Body of pancreas (tissue), 4 donors: Measurements from ENCODE around the gene THPO. TPM values are rescaled to one million over a fixed set of nuclear protein-coding genes. Genes with fewer than 3 reads are reported as not detected.

Experiments
- ATAC-seq: fragments of 150-250 bp; one replicate; pipeline ENCODE4 v1.9.1; 2016
- DNase-seq, 4 donors: peaks; one replicate each; pipeline ENCODE4 v3.0.0-alpha.2; 2019
- H3K27ac ChIP-seq, 4 donors: fragments of 200-600 bp; sonication (generic); 1 replicate in 3 of 4; 2 replicates in 1 of 4; pipeline versions ENCODE4 v1.5.1 to v1.6.1; 2016 to 2019; ENCODE audit warnings: mild to moderate bottlenecking in 1 of 4, mixed read lengths in 1 of 4, moderate library complexity in 1 of 4
- H3K27me3 ChIP-seq, 2 donors: fragments of 200-600 bp; sonication (generic); one replicate each; pipeline ENCODE4 v1.6.0; 2016; ENCODE audit warnings: mild to moderate bottlenecking in 1 of 2
- H3K36me3 ChIP-seq, 2 donors: fragments of 200-600 bp; sonication (generic); replicated peaks in 1 of 2; 2 replicates each; pipeline ENCODE4 v1.5.1; 2016; ENCODE audit warnings: low read depth in 2 of 2; ENCODE audit not compliant: insufficient read depth in 1 of 2
- H3K4me1 ChIP-seq: fragments of 200-600 bp; sonication (generic); one replicate; pipeline ENCODE4 v1.6.0; 2016
- H3K4me3 ChIP-seq, 2 donors: fragments of 200-600 bp; sonication (generic); 1 replicate in 1 of 2; 2 replicates in 1 of 2; pipeline ENCODE4 v1.5.1; 2016 to 2019
- H3K9me3 ChIP-seq, 3 donors: fragments of 200-600 bp; sonication (generic); 1 replicate in 2 of 3; 2 replicates in 1 of 3; pipeline ENCODE4 v1.5.1; 2016
- POLR2A ChIP-seq, 3 donors: fragments of 450-650 bp; IDR thresholded peaks; one replicate each; pipeline ENCODE4 v1.6.1; 2016; ENCODE audit warnings: antibody characterized with exemption in 3 of 3, mild to moderate bottlenecking in 2 of 3
- WGBS, 2 donors: methylation state at CpG; one replicate each; pipeline ENCODE4 v1.1.5; 2017; 5-methylcytosine and 5-hydroxymethylcytosine counted together
- intact Hi-C: fragments of 100-400 bp; cut with DNase I; formaldehyde crosslinking; loops from one replicate; pipeline ENCODE4 v1.15.1; 2023
- total RNA-seq, 2 donors: library from RNA; depleted of rRNA; stranded (reverse); fragments of >200 nt; gene quantifications; one replicate each; pipeline ENCODE4 v1.1.0, GENCODE V29; 2016
- TF ChIP-seq, protein P1 (sequence below), 7 experiments: fragments of 450-650 bp in 4 of 7; fragments of 200-600 bp in 3 of 7; sonication (generic) in 3 of 7; IDR thresholded peaks; one replicate each; pipeline ENCODE4 v1.5.1; 2016 to 2019; ENCODE audit warnings: antibody characterized with exemption in 7 of 7

Gene THPO
- total RNA-seq, 2 donors from 2014 or later: not detected

DNA sequence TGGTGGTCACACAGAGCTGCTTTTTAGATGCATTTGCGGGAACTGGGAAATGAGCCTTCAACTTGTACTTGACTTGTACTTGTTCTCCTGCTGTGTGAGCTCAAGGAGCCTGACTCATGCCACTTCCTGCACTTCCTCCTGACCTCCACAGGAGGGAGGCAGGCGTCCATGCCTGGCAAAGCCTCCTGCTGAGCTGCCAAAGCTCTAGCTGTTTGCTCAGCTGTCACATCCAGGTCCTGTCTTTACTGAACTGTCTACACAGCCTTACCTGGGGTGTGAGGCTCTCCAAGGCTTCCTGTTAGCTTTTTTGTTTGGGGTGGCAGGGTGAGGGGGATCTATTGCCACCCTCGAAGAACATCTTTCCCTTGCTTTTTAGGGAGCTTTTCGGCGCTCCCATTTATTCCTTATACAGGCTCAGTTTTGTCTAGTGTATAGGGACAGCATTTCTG lies 6.4 kb downstream of the THPO start:
- no peaks in the 10 kb centered on the region for H3K27me3 ChIP-seq
- peak overlapping the region in 1 of 4 donors; percentile 9 for H3K27ac ChIP-seq
- WGBS, 2 donors: 27 to 34% methylated on average over 4 to 5 of the region's 5 CpGs
- H3K4me1 ChIP-seq: peaks cover 20% of the 10 kb centered on the region
- H3K9me3 ChIP-seq: no peaks in the 10 kb centered on the region
- no peak overlapping the region for H3K4me3 ChIP-seq
- ATAC-seq (peak; percentile 99), DNase-seq (peak; percentile 87 to 95 (median 92))
- H3K36me3 ChIP-seq: peaks cover 0 to 4% of the 10 kb centered on the region in 2 donors
- no peak for TF ChIP-seq POLR2A (IDR thresholded peaks at IDR 0.05)
- TF ChIP-seq, protein P1, sequence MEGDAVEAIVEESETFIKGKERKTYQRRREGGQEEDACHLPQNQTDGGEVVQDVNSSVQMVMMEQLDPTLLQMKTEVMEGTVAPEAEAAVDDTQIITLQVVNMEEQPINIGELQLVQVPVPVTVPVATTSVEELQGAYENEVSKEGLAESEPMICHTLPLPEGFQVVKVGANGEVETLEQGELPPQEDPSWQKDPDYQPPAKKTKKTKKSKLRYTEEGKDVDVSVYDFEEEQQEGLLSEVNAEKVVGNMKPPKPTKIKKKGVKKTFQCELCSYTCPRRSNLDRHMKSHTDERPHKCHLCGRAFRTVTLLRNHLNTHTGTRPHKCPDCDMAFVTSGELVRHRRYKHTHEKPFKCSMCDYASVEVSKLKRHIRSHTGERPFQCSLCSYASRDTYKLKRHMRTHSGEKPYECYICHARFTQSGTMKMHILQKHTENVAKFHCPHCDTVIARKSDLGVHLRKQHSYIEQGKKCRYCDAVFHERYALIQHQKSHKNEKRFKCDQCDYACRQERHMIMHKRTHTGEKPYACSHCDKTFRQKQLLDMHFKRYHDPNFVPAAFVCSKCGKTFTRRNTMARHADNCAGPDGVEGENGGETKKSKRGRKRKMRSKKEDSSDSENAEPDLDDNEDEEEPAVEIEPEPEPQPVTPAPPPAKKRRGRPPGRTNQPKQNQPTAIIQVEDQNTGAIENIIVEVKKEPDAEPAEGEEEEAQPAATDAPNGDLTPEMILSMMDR (IDR thresholded peaks at IDR 0.05): peak; percentile 92 to 99 (median 99)
- intact Hi-C loops: loop anchor here (5.0 kb wide), 1 partner anchor 166 kb away; no protein-coding TSS in a partner anchor

DNA sequence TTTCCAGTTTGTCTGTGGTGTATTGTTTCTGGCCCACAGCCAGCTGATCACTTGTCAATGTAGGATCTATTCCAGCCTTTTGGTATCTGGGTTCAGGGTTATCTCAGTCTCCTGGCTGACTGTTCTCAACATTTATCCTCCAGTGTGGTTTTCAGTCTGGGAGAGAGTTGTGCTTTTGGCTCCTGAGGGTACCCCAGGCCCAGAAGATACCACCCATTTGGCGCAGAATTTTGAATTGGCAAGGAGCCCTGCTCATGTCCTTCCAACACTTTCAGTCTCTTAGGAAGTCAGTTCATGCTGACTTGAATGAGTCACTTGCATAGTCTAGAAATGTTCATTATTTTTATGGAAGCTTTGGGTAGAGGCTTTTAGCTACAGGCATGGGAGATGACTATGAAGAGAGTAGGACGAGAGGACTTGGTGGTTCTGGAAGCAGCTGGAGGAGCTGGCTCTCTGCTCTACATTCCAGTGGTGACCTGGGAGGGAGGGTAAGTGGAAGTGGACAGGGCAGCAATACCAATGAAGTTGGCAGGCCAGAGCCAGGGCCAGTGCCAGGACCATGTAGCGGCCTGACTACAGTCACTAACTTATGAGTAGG lies 9.3 kb downstream of the THPO start:
- peaks cover 0 to 7% of the 10 kb centered on the region in 2 donors for H3K36me3 ChIP-seq
- H3K9me3 ChIP-seq: no peaks in the 10 kb centered on the region
- WGBS, 2 donors: 52 to 60% methylated on average over 3 of the region's 3 CpGs
- DNase-seq (no peak), ATAC-seq (no peak)
- intact Hi-C loops: no loop called here
- peaks cover 33% of the 10 kb centered on the region for H3K4me1 ChIP-seq
- no peaks in the 10 kb centered on the region for H3K27me3 ChIP-seq
- H3K4me3 ChIP-seq: no peak overlapping the region
- H3K27ac ChIP-seq: peak overlapping the region in 1 of 4 donors; percentile 34
- TF ChIP-seq POLR2A (IDR thresholded peaks at IDR 0.05): no peak
- TF ChIP-seq, protein P1 (IDR thresholded peaks at IDR 0.05): no peak

DNA sequence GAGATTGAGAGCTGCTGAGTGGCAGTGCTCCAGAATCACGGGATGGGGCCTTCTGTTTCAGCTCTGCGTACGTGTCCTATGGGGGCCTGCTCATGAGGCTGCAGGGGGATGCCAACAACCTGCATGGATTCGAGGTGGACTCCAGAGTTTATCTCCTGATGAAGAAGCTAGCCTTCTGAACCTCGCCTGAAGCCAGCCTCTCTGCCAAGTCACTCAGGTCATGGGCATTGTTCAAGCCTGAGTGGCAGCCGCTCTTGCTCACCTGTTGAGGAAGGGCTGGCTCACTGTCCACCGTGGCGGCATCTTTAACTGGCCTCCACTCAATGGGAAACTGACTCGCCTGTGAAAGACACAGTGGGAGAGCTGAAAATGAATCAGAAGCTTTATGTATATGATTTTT lies 9.9 kb downstream of the THPO start:
- peaks cover 0 to 7% of the 10 kb centered on the region in 2 donors for H3K36me3 ChIP-seq
- TF ChIP-seq, protein P1 (IDR thresholded peaks at IDR 0.05): no peak
- TF ChIP-seq POLR2A (IDR thresholded peaks at IDR 0.05): no peak
- intact Hi-C loops: no loop called here
- 88% methylated on average over 4 to 9 of the region's 9 CpGs for WGBS, 2 donors
- H3K4me3 ChIP-seq: no peak overlapping the region
- H3K27me3 ChIP-seq: no peaks in the 10 kb centered on the region
- no peak for ATAC-seq
- DNase-seq: no peak
- peaks cover 34% of the 10 kb centered on the region for H3K4me1 ChIP-seq
- no peaks in the 10 kb centered on the region for H3K9me3 ChIP-seq
- H3K27ac ChIP-seq: no peak overlapping the region

DNA sequence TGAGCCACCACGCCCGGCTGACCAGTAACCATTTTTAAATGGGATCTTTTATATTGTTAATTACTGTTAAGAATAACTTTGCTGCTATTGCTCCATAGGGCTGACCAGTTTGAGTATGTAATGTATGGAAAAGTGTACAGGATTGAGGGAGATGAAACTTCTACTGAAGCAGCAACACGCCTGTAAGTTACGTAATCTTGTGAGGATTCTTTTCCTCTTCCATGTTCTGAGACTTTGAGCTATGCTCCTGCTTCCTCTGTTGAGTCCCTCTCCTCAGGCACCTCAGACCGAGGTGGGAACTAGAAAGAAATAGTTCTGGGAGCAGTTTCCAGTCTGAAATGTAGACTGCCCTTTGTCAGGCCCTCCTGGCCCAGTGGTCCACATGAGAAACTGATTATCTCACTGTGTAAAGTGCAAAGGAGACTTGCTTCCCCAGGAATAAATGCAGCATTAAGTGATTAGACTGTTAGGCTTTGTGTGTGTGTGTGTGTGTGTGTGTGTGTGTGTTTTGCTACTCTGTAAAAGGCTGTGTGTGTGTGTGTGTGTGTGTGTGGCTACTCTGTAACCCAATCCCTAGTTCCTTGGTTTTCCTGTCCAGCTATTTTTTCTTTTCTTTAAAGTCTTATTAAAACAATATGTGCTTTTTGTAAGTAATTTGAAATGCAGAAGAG lies 11.3 kb downstream of the THPO start:
- Histone ChIP-seq H3K36me3 (peaks cover 0 to 7% of the 10 kb centered on the region in 2 donors), H3K27ac (no peak overlapping the region), H3K27me3 (no peaks in the 10 kb centered on the region), H3K4me1 (peaks cover 28% of the 10 kb centered on the region), H3K4me3 (no peak overlapping the region), H3K9me3 (no peaks in the 10 kb centered on the region)
- WGBS, 2 donors: 73 to 75% methylated on average over 5 of the region's 5 CpGs
- intact Hi-C loops: no loop called here
- ATAC-seq (no peak), DNase-seq (no peak)
- TF ChIP-seq, protein P1 (IDR thresholded peaks at IDR 0.05): no peak
- no peak for TF ChIP-seq POLR2A (IDR thresholded peaks at IDR 0.05)
